ENCODE measurements around the gene GRIK2.

The GRIK2 gene

DNA sequence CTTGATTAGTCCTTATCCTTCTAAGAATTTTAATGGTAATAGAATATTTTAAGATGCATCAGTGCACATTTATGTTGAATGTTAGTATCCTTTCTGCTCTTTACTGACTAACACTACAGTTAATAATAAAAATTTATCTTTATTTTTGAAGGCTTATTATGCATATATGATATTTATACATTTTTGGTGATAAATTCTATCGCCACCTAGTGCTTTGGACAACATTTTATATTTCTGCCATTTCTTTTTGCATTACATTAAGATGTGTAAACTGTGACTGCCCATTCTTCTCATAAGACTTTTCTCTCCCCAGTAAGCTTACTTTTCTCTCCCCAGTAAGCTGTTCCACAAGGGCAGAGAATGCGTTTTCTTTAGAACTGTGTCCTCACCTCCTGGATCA is 252.3 kb downstream of the GRIK2 start:
- DNase-seq: peak in 1 of 3 experiments; percentile 48

DNA sequence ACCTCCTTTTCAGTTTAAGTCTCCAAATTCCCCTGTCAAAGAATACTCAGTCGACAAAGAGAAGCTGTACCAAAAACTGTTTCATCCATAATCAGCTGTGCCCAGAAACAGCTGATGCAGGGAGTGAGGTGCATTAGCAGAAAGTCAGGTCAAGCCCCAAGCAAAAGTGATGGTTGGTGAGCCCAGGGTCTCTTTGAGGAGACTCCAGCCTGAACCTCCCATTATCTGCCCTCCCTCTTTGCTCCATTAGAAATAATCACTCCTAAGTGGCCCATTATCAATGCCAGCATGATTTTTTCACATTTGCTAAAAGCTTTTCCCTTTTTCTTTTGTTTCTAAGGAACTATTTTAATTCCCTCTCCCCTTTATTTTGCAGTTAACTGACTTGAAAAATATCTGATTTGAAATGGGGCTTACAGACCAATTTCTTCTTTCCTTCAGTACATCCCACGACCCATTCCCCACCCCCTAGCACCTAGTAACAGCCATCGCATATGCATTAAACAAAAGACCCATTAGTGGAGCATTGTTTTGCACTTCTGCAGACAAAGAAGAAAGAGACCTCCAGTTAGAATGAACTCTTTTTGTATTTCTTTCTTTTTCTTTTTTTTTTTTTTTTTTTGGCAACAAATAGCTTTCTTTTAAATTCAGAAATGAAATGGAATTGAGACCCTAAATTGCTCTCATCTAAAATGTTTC is 257.0 kb downstream of the GRIK2 start:
- peak in 1 of 3 experiments; percentile 53 for DNase-seq

DNA sequence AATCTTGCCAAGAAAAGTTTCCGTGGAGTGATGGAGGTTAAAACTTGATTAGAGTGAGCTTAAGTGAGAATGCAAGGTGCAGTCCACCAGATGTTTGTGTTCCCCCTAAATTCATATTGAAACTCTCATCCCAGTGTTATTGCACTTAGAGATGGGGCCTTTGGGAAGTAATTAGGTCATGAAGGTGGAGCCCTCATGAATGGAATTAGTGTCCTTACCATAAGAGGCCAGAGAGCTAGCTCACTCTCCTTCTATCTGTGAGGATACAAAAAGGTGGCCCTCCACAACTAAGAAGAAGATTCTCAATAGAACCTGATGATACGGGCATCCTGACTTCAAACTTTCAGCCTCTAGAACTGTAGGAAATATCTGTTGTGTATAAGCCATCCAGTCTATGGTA is 258.6 kb downstream of the GRIK2 start:
- DNase-seq: no peak

DNA sequence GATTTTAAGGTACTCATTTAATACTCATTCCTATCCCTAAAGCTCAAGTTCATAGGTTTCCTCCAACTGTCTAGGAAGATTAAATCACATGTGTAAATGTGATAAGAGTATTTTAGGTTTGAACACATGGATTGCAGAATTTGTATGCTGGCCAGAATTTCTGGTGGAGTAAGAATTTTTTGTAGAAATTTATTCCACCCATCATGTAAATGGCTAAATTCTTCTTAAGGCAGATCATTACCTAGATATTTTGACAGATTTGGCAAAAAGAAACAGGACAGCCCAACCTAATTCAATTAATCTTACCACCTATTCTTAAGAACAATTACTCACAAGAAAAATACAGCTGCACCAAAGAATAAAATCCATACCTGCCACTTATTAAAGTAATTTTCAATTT is 261.6 kb downstream of the GRIK2 start:
- no peak for DNase-seq

DNA sequence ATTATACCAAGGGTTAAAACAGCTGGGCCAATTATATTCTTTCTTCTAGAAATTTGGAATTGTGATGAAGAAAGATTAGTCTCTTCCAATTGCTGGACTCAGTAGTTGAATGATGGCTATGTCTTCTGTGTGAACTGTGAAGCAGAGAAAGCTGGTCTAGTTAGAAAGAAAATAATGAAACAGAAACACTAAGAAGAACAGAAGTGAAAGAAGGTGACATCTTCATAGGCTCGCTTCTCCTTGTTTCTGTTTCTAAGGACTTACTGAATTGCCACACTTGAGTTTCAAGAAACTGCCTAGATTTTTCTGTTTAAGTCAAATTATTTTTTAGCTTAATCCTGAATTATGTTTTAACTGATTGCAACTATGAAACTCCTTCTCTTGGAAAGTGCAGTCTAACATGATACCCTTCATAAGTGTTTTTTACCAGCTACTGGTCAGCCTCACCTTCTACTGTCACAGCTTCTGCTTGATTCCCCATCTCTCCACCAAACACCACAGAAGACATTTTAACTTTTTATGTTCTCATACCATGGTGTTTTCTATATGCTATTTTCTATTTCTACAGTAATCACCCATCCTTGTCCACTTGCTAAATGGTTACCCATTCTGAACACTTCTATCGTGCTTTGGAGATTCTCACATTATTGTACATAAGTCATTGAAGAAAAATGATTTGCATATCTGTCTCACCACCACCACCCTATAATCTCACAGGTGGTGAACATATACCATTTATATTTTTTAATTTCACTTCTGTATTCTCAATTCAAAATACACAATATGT is 268.8 kb downstream of the GRIK2 start:
- no peak for DNase-seq

DNA sequence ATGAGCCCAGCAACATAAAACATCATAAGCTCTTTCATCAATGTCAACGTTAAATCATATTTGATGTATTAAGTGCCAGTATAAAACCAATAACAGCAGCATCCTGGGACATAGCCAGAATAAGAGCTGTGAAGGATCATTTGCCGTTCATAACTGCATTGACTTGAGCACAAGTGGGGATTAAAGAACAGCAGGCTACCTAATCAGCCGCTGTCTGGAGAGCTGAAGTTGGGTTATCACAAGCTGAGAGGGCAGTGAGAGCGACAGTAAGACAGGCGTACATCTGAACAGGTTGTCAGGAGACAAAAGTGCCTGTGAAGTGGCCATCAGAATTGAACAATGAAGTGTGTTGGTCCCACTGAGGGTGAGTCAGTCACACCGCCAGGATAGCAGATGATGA is 269.6 kb downstream of the GRIK2 start:
- peak; percentile 72 to 96 (median 90) for DNase-seq

DNA sequence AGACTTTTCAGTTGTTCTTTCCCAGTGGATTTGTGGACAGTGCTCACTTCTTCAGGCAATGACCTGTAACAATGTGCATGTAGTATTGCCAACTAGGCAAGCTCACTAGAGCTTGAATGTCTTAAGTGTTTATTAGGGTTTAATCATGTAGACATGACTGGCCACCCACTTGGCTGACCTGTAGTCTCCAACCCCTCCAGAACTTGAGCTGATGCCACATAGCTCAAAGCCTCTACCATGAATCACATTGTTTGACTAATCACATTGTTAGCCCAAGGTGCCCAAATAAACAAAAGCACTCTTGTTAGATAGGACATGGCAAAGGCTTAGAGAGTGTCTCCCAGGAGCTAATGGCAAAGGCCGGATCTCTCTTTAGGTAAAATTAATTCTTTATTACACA is 272.7 kb downstream of the GRIK2 start:
- DNase-seq: no peak

DNA sequence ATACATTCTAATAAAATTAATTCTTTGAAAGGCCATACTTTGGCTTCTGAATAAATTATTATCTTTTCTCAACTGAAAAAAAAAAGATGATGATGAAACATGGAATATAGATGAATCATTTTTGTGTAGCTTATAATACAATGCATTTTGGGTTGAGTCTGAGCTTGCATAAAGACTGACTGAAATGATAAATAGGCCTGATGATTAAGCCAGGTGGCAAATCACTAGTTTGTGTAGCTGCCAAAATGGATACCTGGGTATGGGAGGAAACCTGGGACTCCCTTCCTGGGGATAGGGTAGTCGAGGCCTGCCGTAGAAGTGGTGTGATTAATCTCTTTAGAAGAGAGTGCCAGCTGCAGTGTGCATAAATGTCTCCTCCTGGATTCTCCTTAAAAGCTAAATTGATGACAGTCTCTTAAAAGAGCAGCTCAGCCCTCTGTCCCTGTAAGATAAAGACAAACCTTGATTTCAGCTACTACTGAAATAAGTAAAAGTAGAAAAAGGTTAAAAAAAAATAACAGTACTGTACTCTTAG is 275.1 kb downstream of the GRIK2 start:
- DNase-seq: peak; percentile 49 to 88 (median 71)

DNA sequence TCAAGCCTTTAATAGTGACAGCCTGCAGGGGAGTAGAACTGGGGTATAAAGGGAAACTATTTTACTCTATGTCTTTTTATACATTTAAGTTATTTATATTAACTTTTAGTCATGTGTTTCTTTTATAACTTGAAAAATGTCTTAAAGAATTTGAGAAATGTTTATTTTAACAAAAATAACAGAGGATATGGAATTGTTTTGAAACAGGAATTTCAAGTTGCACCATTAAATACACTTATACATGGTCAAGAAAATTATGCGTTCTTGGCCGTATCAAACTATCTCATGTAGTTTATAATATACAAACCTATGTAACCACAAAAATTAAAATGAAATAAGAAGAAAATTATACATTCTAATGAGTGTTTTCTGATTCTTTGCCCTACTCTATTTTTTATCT is 282.7 kb downstream of the GRIK2 start:
- DNase-seq: no peak

DNA sequence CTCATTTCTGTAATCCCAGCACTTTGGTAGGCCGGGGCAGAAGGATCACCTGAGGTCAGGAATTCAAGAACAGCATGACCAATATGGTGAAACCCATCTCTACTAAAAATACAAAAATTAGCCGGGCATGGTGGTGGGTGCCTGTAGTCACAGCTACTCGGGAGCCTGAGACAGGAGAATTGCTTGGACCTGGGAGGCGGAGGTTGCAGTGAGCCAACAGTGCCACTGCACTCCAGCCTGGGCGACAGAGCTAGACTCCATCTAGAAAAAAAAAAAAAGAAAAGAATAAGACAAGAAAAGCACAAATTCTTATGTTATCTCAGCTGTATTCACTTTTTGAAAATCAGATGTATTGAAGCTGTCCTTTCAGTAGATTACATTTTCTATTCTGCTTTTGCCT is 289.4 kb downstream of the GRIK2 start:
- DNase-seq: no peak

DNA sequence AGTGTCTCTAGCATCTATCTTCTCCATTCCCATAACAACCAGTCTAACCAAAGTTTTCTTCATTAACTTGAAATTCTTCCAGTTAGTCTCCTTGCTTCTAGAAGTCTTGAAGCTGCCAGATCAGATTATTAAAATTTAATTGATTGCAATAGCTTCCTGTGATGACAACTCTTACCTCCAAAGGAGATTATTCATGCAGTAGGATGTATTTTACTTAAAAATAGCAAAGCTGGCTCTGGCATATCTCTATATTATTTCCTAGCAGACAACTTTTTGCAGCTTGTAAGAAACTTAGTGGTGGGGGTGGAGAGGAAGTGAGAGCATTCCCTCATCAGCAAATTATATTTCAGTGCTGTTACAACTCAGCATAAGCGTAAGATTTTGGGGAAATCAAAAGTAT is 290.4 kb downstream of the GRIK2 start:
- no peak for DNase-seq

DNA sequence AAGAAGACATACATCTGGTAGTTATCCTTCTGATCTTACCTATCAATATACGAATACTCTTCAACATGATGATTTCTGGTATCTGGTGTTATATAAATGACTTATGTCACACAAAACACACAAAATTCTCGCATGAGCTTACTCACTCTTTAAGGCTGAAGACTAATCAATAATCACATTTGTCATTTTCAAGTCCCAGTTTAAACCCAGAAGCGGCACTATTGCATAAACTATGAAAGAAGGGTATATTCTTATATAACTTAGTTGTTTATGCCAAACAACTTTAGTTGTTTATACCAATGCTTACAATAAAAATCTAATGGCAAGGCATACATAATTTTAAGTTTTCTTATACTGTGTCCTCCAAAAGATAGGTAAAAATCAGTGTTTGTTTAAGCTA is 293.1 kb downstream of the GRIK2 start:
- no peak for DNase-seq

DNA sequence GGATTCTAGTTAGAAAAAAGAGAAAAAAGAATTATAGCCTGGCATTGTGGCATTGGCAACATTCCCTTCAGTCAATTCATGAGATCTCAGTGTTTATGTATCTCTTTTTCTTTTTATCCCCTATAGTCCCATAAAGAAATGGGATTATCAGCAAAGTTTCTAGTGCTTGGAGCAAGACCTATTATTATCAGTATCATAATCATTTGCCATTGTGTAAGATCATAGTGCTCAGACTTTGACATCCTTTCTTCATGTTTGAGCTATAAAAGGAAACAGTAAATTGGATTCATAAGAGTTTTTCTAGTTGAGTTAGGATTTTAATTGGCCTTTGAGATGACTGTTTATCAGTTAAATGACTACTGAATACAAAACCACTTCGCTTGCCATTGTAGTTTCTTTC is 295.6 kb downstream of the GRIK2 start:
- DNase-seq: peak in 1 of 3 experiments; percentile 13

DNA sequence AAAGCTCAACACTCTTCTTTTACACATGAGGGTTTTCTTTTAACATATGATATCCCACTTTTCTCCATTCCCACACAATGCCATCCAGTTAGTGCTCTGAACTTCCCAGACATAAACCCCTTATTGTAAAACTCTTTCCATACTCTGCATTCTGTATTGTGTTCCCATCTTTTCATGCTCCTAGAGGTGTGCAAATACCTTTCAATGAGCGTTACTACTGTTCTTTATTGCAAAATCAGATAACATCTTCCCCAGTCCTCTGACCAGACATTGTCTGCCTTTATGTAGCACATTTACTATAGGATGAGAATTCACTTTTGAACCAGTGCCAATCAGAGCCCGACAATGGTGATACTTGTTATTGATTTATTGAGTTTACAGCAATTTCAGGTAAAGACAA is 296.2 kb downstream of the GRIK2 start:
- no peak for DNase-seq

DNA sequence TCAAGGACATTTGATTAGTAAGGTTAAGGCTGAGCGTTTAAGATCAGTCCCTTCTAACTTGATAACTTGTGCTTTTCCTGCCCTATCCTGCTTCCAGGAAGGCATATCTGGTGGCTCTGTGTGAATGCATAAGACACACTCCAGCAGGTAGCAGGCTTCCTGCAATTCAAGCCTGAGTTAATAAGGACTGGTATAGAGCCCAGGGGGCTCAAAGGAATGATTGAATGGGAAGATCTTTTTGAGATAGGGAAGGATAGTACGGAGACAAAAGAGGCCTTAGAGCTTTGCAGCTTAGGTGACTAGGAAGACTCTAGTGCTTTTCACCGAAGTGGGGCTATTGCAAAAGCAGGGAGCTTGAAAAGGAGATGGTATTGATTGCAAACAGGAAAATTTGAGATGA is 307.1 kb downstream of the GRIK2 start:
- DNase-seq: no peak

DNA sequence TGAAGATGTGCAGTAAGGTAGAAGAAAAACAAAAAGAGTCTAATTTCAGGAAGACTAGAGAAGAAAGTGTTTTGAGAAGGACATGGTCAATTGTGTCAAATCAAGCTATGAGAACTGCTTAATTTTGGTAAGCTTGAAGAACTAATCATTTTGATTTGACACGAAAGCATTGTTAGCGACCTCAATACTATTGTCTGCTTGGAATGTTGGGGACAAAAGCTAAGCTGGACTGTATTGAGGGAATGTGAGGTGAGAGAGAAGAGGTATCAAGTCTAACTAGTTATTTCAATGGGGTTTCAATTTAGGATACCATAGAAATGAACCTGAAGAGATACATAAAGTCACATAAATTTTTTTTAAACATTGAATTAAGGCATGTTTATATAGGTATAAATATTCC is 309.8 kb downstream of the GRIK2 start:
- no peak for DNase-seq

DNA sequence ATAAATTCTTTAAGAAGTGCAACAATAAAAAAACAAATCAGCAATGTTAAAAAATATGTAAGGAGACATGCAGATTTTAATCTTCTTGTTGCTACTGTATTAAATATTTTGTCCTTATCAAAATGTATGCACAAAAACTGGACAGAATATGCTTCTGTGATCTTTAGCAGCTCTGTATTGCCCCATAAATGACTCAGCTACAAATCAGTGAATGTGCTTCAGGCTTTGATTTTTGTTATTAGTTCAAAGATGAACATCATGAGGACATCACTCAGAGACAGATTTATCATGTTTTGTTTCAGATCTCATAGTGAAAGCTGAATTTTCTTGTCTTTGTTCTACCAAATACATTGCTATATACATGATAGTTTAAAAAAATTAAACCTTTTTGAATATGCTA is 312.4 kb downstream of the GRIK2 start:
- DNase-seq: no peak

DNA sequence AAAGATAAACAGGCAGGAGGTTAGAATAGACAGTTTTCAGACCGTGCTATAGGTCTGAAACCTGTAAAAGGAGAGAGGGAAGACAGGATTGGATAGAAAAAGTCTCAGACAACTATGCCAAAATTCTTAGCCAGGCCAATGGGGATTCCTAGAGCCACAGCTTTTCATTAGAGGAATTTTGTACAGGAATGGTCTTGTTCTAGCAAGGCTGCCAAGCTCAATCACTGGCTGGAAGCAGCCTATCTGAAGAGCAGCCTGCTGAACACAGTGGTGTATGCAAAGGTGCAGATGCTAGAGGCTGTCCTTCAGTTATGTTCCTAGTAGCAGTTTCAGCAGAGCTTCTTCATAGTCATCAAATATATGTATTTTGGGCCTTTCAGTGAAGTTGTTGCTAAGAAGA is 313.1 kb downstream of the GRIK2 start:
- DNase-seq: no peak

DNA sequence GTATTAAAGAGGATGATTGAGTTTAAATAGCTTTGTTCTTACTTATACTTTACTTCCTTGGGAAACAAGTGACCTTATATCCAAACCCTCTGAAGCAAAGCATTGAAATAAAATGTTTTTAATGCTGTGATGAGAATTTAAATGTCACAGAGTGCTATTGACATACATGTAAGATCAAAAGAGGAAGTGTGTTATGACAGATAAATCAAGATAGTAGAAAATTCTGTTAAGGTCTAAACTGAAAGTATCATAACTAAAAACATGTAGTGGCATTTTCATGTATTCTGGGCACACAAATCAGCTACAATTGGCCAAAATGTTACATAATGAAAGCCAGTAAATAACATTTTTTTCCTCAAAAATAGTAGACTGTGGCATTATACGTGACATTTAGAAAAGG is 318.0 kb downstream of the GRIK2 start:
- no peak for DNase-seq

DNA sequence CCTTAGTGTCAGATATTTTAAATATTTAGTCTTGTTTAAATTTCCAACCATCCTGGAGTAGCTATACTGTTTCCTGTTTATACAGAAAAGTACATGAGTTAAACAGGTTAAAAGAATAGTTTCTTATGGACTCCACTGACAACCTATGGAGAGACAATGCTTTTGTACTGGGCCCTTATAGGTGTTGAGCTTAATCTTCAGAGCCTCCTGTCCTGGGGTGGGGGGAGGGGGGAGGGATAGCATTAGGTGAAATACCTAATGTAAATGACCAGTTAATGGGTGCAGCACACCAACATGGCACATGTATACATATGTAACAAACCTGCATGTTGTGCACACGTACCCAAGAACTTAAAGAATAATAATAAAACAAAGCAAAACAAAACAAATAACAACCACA is 322.9 kb downstream of the GRIK2 start:
- no peak for DNase-seq

DNA sequence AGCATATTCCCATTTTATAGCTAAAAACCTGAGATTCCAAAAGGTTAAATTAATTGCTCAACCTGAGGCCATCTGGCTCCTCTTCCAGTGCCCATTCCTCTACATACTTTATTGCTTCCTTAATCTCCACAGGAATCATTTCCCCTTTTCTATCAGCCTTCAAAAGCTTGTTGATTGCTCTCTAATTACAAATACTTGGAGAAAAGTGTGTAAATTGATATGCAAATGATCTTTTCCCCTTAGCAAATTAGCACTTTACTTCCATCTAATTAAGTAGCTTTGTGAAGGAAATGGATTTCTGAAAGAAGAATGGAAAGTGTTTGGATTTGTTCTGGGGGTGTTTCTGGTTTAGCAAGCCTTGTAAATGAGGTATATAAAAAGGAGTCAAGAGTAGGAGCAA is 323.3 kb downstream of the GRIK2 start:
- DNase-seq: peak in 1 of 3 experiments; percentile 40

DNA sequence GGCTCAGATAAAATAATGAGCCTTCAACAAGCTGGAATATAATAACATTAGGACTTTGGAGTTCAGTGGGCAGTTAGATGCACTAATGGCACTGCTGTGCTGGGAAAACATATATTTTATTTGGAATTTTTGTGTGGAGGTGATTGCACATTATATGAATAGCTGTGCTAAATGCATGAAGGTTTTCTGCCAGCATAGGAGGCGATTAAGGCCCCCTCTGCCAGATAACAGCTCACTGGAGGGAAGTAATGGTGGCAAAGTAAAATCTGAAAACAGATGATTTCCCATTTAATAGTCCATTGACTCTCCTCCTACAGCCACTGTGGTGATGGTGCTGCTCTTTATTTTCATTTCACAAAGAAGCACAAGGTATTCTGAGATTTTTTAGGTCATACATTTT is 326.0 kb downstream of the GRIK2 start:
- no peak for DNase-seq

DNA sequence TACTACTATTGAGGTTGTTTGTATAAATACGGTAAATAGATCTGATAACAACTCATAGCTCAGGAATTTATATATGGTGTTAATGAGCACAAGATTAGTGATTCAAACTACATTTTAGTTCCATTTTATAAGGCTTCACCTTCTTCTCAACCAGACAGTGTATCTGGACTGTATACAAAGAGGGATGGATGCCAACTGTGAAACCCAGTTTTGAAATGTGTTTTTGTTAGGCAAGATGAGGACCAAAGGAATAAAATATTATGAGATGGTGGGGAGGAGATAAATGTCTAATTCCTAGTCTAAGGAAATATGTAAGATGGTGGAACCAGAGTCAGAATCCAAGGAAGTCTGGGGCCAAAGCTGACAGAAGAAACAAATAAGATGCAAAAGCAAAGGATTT is 329.0 kb downstream of the GRIK2 start:
- no peak for DNase-seq

DNA sequence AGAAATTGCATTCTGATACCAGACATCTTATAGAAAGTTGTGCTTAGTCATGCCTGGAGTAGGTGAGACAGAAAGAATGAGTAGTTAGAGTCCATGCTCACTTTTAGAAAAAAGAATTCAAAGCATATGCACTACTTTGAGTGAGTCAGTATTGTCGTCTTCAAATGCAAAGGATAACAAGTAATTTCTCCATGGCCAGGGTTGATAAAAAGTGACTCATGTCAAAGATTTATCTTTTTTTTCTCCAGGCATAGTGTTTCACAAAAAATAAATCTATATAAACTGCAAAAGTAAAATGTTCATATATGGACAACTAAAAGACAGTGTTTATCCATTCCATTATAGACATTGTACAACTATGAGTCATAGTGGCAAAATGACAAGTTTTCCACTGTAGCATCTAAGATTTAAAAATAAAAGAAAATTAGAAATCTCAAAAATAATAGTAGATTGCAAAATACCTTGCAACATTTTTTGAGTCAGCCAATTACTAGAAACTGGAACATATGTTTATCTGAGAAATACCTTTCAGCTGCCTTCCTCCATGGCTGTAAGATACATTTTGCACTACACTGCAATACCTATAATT is 329.6 kb downstream of the GRIK2 start:
- DNase-seq: no peak

All from NCI-H1417 (cell line).